ENCODE measurements around the gene ASB6. TPM values are rescaled to one million over a fixed set of nuclear protein-coding genes. Genes with fewer than 3 reads are reported as not detected.

Gene ASB6
- total and polyA plus RNA-seq, 2 of the 13 experiments (the other 11 are each of a cell fraction or from before 2014, with no cell fraction given) = 8.2 to 8.4 TPM

DNA sequence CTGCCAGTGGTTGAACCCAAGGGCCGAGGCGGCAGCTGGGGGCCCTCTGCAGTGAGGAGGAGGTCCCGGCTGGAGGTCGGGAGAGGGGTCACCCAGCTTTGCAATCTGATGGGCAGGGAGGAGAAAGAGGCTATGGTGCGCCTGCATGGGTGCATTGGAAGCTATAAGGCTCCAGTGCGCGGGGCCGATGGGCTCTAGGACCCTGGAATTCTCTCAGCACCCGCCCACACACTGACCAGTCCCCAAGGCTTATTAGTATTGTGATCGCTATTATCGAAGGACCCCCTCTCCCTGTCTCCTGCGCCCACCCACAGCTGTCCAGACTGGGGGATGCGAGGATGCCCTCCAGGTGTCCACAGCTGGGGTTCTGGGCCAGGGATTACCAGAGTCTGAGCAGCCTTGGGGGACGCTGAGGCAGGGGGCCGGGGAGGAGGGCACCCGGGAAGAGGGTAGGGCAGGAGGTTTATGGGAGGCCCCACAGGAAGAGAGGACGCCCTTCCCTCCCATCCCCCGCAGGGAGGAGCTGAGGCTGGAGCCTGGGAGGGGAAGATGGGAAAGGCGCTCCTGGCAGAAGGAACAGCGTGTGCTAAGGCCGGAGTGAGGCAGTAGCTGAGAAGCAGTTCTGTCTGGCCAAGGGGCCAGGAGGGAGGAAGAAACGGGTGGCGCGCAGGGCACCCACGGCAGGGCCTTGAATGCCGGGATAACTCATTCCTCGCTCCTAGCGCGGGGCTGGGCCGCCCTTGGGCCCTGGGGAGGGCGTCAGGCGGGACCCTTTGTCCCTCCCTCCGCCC lies 45.2 kb downstream of the ASB6 start (continued):
- TF ChIP-seq, protein P1, sequence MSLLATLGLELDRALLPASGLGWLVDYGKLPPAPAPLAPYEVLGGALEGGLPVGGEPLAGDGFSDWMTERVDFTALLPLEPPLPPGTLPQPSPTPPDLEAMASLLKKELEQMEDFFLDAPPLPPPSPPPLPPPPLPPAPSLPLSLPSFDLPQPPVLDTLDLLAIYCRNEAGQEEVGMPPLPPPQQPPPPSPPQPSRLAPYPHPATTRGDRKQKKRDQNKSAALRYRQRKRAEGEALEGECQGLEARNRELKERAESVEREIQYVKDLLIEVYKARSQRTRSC (CRISPR knock-in tag; IDR thresholded peaks at IDR 0.05; ENCODE audit: low read depth) = no peak
- TF ChIP-seq, protein P2, sequence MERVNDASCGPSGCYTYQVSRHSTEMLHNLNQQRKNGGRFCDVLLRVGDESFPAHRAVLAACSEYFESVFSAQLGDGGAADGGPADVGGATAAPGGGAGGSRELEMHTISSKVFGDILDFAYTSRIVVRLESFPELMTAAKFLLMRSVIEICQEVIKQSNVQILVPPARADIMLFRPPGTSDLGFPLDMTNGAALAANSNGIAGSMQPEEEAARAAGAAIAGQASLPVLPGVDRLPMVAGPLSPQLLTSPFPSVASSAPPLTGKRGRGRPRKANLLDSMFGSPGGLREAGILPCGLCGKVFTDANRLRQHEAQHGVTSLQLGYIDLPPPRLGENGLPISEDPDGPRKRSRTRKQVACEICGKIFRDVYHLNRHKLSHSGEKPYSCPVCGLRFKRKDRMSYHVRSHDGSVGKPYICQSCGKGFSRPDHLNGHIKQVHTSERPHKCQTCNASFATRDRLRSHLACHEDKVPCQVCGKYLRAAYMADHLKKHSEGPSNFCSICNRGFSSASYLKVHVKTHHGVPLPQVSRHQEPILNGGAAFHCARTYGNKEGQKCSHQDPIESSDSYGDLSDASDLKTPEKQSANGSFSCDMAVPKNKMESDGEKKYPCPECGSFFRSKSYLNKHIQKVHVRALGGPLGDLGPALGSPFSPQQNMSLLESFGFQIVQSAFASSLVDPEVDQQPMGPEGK (CRISPR knock-in tag; IDR thresholded peaks at IDR 0.05) = peak; percentile 79; the same call in 1 of the 2 replicates
- TF ChIP-seq, protein P3, sequence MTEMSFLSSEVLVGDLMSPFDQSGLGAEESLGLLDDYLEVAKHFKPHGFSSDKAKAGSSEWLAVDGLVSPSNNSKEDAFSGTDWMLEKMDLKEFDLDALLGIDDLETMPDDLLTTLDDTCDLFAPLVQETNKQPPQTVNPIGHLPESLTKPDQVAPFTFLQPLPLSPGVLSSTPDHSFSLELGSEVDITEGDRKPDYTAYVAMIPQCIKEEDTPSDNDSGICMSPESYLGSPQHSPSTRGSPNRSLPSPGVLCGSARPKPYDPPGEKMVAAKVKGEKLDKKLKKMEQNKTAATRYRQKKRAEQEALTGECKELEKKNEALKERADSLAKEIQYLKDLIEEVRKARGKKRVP (CRISPR knock-in tag; IDR thresholded peaks at IDR 0.05) = no peak
- TF ChIP-seq ZFP41 (CRISPR knock-in tag; IDR thresholded peaks at IDR 0.05; ENCODE audit: borderline replicate concordance) (no peak), FOSL1 (CRISPR knock-in tag; IDR thresholded peaks at IDR 0.05; ENCODE audit: borderline replicate concordance) (no peak), IKZF5 (CRISPR knock-in tag; IDR thresholded peaks at IDR 0.05) (peak; percentile 60), ZNF678 (CRISPR knock-in tag; IDR thresholded peaks at IDR 0.05) (peak; percentile 10), RELA (CRISPR knock-in tag; IDR thresholded peaks at IDR 0.05) (no peak), AGO2 (optimal IDR thresholded peaks at IDR 0.05; ENCODE audit: low read depth, low read length) (peak; percentile 94), RBM22 (optimal IDR thresholded peaks at IDR 0.05; ENCODE audit: low read length) (no peak), IKZF4 (CRISPR knock-in tag; IDR thresholded peaks at IDR 0.05; ENCODE audit: borderline replicate concordance, low read depth, not compliant biosample characterization) (no peak), BCL6 (CRISPR knock-in tag; IDR thresholded peaks at IDR 0.05) (peak; percentile 48; the same call in 1 of the 2 replicates), KAT2B (IDR thresholded peaks at IDR 0.05; ENCODE audit: borderline replicate concordance, low read depth, low read length) (no peak), ZNF333 (CRISPR knock-in tag; IDR thresholded peaks at IDR 0.05; ENCODE audit: borderline replicate concordance) (no peak), ZNF879 (CRISPR knock-in tag; IDR thresholded peaks at IDR 0.05) (no peak), ZNF749 (CRISPR knock-in tag; IDR thresholded peaks at IDR 0.05; ENCODE audit: borderline replicate concordance) (peak; percentile 26), MED1 (CRISPR knock-in tag; IDR thresholded peaks at IDR 0.05) (peak; percentile 79)
- TF ChIP-seq, protein P4, sequence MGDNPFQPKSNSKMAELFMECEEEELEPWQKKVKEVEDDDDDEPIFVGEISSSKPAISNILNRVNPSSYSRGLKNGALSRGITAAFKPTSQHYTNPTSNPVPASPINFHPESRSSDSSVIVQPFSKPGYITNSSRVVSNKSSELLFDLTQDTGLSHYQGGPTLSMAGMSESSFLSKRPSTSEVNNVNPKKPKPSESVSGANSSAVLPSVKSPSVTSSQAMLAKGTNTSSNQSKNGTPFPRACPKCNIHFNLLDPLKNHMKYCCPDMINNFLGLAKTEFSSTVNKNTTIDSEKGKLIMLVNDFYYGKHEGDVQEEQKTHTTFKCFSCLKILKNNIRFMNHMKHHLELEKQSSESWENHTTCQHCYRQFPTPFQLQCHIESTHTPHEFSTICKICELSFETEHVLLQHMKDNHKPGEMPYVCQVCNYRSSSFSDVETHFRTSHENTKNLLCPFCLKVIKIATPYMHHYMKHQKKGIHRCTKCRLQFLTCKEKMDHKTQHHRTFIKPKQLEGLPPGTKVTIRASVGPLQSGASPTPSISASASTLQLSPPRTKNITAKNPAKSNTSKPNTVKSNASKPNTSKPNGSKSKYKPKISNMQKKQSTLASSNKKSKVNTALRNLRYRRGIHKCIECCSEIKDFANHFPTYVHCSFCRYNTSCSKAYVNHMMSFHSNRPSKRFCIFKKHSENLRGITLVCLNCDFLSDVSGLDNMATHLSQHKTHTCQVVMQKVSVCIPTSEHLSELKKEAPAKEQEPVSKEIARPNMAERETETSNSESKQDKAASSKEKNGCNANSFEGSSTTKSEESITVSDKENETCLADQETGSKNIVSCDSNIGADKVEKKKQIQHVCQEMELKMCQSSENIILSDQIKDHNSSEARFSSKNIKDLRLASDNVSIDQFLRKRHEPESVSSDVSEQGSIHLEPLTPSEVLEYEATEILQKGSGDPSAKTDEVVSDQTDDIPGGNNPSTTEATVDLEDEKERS (CRISPR knock-in tag; IDR thresholded peaks at IDR 0.05) = no peak
- TF ChIP-seq, protein P5, sequence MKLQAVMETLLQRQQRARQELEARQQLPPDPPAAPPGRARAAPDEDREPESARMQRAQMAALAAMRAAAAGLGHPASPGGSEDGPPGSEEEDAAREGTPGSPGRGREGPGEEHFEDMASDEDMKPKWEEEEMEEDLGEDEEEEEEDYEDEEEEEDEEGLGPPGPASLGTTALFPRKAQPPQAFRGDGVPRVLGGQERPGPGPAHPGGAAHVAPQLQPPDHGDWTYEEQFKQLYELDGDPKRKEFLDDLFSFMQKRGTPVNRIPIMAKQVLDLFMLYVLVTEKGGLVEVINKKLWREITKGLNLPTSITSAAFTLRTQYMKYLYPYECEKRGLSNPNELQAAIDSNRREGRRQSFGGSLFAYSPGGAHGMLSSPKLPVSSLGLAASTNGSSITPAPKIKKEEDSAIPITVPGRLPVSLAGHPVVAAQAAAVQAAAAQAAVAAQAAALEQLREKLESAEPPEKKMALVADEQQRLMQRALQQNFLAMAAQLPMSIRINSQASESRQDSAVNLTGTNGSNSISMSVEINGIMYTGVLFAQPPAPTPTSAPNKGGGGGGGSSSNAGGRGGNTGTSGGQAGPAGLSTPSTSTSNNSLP (IDR thresholded peaks at IDR 0.05; ENCODE audit: low read depth, low read length) = no peak
